ENCODE results near the gene POLN. TPM values are rescaled to one million over a fixed set of nuclear protein-coding genes. Genes with fewer than 3 reads are reported as not detected.

Gene POLN
- total RNA-seq, 3 donors from 2014 or later (not counting 1 experiment from before 2014, with no cell fraction given), result 2.6 to 6.9 (median 3.3) TPM

- no peak overlapping the region for H3K4me3 ChIP-seq (ENCODE audit: low read length)
- H3K36me3 ChIP-seq (ENCODE audit: control insufficient read depth, insufficient read depth, low read length), result no peaks in the 10 kb centered on the region
- 89% methylated on average over 16 of the region's 17 CpGs for whole genome bisulfite sequencing (ENCODE audit: insufficient coverage)
- Mint-ChIP-seq H3K4me1 (no peaks in the 10 kb centered on the region), H3K36me3 (no peaks in the 10 kb centered on the region), H3K27ac (no peak overlapping the region), H3K9me3 (no peaks in the 10 kb centered on the region), H3K4me3 (no peak overlapping the region), H3K27me3 (ENCODE audit: low read depth in 2 of 2) (no peaks in the 10 kb centered on the region)
- H3K4me1 ChIP-seq (ENCODE audit: control insufficient read depth, insufficient read depth, low read length), result no peaks in the 10 kb centered on the region
- H3K27ac ChIP-seq (ENCODE audit: low read length), result no peak overlapping the region
- TF ChIP-seq CTCF (IDR thresholded peaks at IDR 0.05), result no peak
- H3K27me3 ChIP-seq (ENCODE audit: control insufficient read depth, insufficient read depth, low read length), result no peaks in the 10 kb centered on the region
- intact Hi-C loops (cut with micrococcal nuclease), result no loop called here
- H3K9me3 ChIP-seq (ENCODE audit: control insufficient read depth, insufficient read depth, low read length), result no peaks in the 10 kb centered on the region
- ATAC-seq (no peak), DNase-seq (no peak)
Measured at GRCh38 chr4:2069161-2069971, 172.6 kb downstream of the POLN start.

- ATAC-seq (no peak), DNase-seq (no peak)
- no peaks in the 10 kb centered on the region for H3K9me3 ChIP-seq (ENCODE audit: control insufficient read depth, insufficient read depth, low read length)
- no peak overlapping the region for H3K4me3 Mint-ChIP-seq
- H3K27me3 ChIP-seq (ENCODE audit: control insufficient read depth, insufficient read depth, low read length), result no peaks in the 10 kb centered on the region
- H3K27ac ChIP-seq (ENCODE audit: low read length), result no peak overlapping the region
- no peaks in the 10 kb centered on the region for H3K36me3 ChIP-seq (ENCODE audit: control insufficient read depth, insufficient read depth, low read length)
- intact Hi-C loops (cut with micrococcal nuclease), result no loop called here
- no peaks in the 10 kb centered on the region for H3K9me3 Mint-ChIP-seq
- H3K36me3 Mint-ChIP-seq, result no peaks in the 10 kb centered on the region
- WGBS (ENCODE audit: insufficient coverage), result 95% methylated on average over 11 of the region's 11 CpGs
- no peak for TF ChIP-seq CTCF (IDR thresholded peaks at IDR 0.05)
- H3K27me3 Mint-ChIP-seq (ENCODE audit: low read depth in 2 of 2), result no peaks in the 10 kb centered on the region
- H3K27ac Mint-ChIP-seq, result no peak overlapping the region
- no peaks in the 10 kb centered on the region for H3K4me1 ChIP-seq (ENCODE audit: control insufficient read depth, insufficient read depth, low read length)
- H3K4me1 Mint-ChIP-seq, result no peaks in the 10 kb centered on the region
- no peak overlapping the region for H3K4me3 ChIP-seq (ENCODE audit: low read length)
Measured at GRCh38 chr4:2068566-2068965, 173.4 kb downstream of the POLN start.

GRCh38 chr4:2068198-2068470 is 173.8 kb downstream of the POLN start:
- H3K27ac Mint-ChIP-seq, result no peak overlapping the region
- no peaks in the 10 kb centered on the region for H3K36me3 ChIP-seq (ENCODE audit: control insufficient read depth, insufficient read depth, low read length)
- H3K4me3 ChIP-seq (ENCODE audit: low read length), result no peak overlapping the region

More at GRCh38 chr4:2068198-2068470, 173.8 kb downstream of the POLN start:
- Histone ChIP-seq H3K27me3 (ENCODE audit: control insufficient read depth, insufficient read depth, low read length) (no peaks in the 10 kb centered on the region), H3K9me3 (ENCODE audit: control insufficient read depth, insufficient read depth, low read length) (no peaks in the 10 kb centered on the region), H3K4me1 (ENCODE audit: control insufficient read depth, insufficient read depth, low read length) (no peaks in the 10 kb centered on the region), H3K27ac (ENCODE audit: low read length) (no peak overlapping the region)
- H3K4me1 Mint-ChIP-seq, result no peaks in the 10 kb centered on the region
- ATAC-seq, result no peak
- no peaks in the 10 kb centered on the region for H3K9me3 Mint-ChIP-seq
- no peak for DNase-seq
- 99% methylated on average over 13 of the region's 13 CpGs for WGBS (ENCODE audit: insufficient coverage)
- no peak for TF ChIP-seq CTCF (IDR thresholded peaks at IDR 0.05)
- H3K4me3 Mint-ChIP-seq, result no peak overlapping the region
- H3K36me3 Mint-ChIP-seq, result no peaks in the 10 kb centered on the region
- intact Hi-C loops (cut with micrococcal nuclease), result no loop called here
- no peaks in the 10 kb centered on the region for H3K27me3 Mint-ChIP-seq (ENCODE audit: low read depth in 2 of 2)

Data from natural killer cell (primary cell).